ENCODE measurements around the gene CAMKMT.
"Not testable (repeated sequence)": the region's sequence is repeated elsewhere in the genome, so short reads cannot be mapped to it uniquely, and the experiment has no call there.

Gene CAMKMT

DNA sequence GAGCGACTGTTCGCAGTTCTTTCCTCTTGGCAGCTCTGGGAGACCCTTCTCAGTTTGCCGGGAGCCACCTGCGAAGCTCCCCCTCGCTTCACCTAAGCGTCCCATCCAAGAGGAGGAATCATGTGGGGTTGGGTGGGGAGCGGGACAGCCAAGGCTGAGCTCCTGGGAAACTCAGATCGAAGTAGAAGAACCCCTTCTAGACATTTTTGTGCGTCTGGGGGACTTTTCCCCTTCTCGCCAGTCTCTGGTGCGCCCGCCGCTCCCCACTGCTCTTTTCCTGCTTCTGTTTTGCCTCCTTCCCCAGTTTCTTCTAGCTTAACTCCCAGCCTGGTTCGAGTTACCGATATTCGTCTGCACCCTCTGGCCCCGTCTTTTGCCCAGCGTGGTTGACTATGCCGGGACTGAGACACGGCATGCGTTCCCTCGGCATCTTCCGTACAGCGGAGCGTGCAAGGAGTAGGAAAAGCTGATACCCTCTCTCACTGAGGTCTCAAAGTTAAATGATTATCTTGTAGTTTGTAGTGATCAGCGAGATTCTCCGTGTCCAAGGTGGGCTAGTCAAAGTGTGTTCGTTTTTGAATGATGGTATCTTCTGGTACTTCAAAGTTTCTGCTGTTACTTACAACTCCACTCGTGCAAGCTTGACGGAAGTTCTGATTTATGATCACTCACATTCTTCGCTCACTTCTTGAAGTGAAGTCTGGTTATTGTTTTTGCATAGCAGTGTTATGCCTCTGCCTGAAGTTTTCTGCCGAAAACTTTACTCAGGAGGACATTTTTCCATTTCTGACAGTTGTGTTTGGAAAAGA, 664 bp downstream of the CAMKMT start:
- peak; percentile 67 for DNase-seq

DNA sequence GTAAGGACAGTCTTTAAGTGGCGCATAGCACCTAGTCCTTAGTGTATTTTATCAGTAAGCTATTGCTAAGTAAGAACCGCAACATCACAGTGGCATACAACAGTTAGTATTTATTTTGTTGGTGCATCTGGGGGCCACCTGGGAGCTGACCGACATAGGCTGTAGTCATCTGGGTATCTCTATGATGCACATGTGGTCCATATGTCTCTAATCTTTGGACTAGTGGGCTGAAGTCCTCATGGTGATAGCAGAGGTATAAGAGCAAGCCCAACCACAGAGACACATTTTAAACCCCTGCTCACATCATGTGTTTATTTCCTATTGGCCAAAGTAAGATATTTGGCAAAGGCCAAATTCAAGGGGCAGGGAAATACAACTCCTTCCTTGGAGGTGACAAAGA, 2.9 kb downstream of the CAMKMT start:
- no peak for DNase-seq

- DNase-seq = no peak
Observed at GRCh38 chr2:44367591-44367990, 5.8 kb downstream of the CAMKMT start.

- no peak for DNase-seq
Observed at GRCh38 chr2:44369392-44369791, 7.6 kb downstream of the CAMKMT start.

GRCh38 chr2:44371445-44371844, 9.7 kb downstream of the CAMKMT start:
- DNase-seq = no peak

DNA sequence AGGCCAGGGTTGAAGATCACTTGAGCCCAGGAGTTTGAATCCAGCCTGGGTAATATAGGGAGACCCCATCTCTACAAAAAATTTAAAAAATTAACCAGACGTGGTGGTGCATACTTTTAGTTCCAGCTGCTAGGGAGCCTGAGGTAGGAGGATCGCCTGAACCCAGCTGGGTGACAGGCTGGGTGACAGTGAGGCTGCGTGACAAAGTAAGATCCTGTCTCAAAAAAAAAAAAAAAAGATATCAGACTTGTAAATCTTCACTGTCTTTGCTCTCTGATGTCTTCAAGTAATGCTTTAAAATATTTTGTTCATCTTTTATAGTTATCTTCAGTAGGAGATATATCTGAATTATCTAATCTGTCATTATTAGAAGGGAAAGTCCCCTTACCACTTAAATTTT, 10.5 kb downstream of the CAMKMT start:
- DNase-seq = no peak

GRCh38 chr2:44377486-44377885, 15.7 kb downstream of the CAMKMT start:
- no peak for DNase-seq

- DNase-seq = not testable (repeated sequence)
Observed at GRCh38 chr2:44385226-44385625, 23.5 kb downstream of the CAMKMT start.

GRCh38 chr2:44388877-44389276, 27.1 kb downstream of the CAMKMT start:
- DNase-seq = no peak

- DNase-seq = no peak
Observed at GRCh38 chr2:44389895-44390294, 28.1 kb downstream of the CAMKMT start.

- peak; percentile 43 for DNase-seq
Observed at GRCh38 chr2:44392338-44392943, 30.7 kb downstream of the CAMKMT start.

DNA sequence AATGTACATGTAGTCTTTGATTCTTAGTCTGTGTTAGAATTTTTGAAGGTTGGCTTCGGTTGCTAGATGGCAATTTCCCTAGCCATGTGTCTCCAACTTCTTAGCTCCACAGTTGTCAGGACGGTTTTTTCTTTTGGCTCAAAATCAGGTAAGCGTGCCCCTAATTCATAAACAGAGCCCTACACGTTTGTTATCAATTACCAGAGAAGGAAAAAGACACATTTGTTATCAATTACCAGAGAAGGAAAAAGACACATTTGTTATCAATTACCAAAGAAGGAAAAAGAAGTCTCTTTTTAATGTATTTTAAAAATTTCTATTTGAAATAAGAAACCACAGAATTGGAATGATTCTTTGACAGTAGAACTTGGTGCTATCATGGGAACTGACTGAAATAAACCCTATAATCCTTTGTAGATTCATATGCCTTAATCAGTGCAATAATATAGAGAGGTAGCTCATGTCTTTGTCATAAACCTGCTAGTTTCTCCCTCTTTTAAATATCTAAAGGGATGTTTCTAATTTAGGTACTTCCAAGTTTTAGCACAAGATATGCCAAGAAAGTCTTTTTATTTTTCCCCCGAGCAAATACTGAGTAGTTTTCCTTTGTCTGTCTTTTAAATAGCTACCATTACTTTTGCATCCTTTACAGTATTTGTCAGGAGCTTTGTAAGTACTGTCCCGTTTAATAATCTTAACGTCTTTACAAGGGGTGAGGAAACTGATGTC, 35.9 kb downstream of the CAMKMT start:
- DNase-seq = no peak

DNA sequence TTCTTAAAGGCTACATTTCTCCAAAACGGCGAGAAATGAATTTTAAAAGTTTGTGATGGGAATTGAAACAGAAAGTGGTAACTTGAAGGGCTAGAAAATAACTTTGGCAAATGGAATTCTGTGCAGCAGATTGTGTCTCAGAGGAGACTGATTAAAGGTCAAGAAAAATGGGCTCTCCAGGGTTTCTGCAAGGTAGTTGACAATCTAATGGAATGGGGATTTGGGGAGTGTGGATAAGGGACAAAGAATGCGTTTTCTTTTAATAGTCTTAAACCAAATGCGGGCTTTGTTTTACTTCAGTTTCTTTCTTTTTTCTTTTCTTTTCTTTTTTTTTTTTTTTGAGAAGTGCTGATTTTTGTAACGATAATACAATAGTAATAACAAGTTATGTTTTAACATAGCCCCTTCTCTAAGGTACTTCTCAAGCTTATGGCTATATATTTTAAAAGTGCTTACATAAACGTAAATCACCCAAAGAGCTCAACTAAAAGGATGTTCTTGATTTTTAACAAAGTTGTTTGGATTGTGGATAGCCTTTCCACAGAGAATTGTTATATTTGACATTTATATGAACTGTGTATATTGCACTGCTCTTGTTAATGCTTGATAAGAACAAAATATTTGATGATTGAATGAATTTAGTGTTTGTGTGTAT, 36.6 kb downstream of the CAMKMT start:
- no peak for DNase-seq

DNA sequence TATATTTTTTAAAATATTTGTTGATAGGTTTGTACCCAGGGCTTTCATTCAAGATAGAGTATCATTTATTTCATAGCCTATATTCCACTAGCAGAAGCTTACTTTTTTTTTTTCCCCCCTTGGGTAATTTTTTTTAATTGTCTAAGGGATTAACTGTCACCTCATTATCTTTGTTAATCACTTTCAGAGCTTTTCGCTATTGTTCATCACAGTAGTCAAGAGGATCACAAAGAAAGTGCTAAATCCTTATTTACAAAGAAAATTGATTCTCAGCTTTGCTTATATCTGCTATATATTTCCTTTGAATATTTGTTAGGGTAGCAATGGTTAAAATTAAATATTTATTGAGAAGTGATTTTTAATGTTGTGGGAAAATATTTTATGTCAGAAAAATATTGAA, 59.0 kb downstream of the CAMKMT start:
- DNase-seq = no peak

DNA sequence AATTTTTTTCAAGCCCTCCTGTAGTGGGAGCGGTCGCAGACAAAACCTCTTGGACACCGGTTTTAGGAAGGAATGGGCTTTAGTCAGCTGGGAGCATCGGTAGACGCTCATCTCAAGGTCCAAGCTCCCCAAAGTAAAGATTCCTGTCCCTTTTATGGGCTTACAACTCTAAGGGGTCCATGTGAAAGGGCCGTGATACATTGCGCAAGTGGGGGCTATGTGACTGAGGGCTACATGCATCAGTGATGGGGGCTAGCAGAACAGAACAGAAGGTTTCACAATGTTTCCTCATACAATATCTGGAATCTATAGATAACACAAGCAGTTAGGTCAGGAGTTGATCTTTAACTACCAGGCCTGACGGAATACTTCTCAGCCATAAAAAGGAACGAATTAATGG, 62.5 kb downstream of the CAMKMT start:
- no peak for DNase-seq

GRCh38 chr2:44429034-44429433, 67.3 kb downstream of the CAMKMT start:
- DNase-seq = no peak

DNA sequence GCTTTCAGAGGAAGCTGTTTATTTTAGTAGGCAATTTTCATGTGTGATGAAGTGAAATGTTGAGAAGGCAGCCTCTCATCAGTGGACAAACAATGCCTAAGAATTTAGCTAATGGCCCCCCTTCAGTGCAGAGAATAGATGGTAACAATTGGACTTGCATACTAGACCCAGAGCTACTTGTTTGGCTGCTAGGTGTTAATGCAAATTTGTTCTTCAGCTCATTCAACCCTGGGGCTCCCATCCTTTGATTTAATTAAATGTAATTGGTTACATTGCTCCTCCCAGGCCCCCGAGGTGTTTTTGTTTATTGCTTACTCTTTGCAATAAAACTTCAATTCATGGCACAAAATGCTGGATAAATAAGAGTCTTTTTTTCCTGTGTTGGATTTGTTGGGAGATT, 68.6 kb downstream of the CAMKMT start:
- DNase-seq = no peak

DNA sequence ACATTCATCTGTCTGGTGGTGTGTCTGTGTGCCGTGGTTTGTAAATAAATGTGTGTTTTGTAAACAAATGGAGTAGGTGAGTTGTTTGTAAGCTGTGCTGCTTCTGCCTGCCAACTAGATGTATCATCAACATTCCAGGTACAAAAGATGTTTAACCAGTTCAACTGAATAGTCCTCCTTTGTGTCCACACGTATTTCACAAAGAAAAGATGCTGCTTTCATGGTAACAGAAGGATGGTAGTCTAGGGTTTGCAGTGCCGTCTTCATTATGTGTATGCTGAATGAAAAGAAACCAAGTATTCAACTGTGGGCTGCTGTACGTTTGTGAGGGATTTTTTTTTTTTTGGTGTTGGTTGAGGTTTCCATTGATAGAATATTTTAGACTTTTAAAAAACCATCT, 72.1 kb downstream of the CAMKMT start:
- no peak for DNase-seq

DNA sequence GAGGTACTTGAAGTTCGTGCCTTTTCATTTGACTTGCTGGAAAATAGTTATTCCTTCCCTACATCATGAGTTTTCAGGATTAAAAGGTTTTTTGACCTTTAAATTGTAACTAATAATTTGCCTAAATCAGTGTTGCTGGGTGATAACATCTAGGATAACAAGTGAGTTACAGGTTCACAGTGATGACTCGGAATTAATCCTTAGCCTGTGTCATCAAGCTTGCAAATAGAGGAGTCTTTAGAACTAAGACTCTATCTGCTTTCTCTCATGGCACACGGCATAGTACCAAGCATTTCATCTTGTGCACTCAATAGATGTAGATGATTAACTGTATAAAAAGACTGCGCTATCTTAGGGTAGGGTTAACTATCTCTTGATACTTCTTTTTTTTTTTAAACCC, 79.5 kb downstream of the CAMKMT start:
- no peak for DNase-seq

- no peak for DNase-seq
Observed at GRCh38 chr2:44442019-44442418, 80.3 kb downstream of the CAMKMT start.

DNA sequence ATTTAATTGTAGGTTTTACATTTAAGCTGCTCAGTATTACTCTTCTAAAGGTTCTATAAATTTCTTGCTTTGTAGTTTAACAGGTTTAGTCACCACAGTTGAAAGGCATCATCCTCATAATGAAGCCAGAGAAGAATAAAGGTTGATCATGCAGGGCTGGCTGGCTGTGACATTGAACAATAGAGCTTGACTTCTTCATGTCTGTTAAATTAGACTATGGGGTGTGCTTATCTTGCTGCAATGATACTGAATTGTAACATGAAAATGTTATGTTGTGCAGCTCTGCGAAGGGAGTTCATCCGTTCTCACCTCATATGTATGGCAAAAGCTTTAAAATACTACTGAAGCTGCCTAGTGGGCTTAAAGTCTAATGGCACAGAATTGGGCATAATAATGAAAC, 81.8 kb downstream of the CAMKMT start:
- DNase-seq = no peak

DNA sequence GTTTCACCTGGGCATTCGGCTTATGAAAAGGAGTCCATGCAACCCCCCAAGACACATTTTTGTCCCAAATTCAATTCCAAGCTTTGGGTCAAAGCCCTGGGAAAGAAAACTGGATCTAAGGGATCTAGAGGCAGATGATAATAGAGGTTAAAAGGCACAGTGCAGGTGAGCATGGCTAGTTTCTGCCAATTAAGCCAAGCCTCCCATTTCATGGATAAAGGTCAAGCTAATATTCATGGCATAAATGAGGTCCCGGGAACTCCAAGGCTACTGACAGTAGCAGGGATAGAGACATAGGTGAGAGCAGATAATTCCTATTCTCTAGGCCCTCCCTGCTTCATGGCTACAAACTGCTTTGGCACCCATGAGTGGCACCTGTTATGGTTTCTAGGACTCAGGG, 83.1 kb downstream of the CAMKMT start:
- DNase-seq = no peak

DNA sequence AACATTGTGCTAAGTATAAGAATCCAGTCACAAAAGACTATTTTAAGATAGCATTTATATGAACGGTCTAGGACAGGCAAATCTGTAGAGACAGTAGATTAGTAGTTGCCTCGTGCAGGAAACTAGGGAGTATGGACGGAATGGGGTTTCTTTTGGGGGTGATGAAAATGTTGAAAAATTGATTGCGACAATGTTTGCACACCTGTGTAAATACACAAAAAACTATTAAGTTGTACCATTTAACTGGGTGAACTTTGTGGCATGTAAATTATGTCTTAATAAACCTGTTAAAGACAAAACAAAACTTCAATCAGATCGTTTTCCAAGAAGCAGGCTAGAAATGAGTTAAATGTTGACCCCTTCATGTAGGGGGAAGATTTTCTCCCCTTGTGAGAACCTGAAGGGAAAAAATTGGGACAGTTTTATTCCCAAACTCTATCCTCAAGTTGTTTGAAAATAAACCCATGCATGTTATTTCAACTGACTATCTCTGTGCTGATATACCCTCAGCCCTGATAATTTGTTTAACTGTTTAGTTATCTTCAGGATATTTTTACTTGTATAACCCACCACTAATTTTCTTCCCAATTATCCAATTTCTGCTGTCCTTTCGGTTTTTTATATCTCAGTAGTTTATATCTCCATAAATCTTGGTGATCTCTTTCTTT, 87.2 kb downstream of the CAMKMT start:
- DNase-seq = no peak
